ENCODE data around the gene PLEKHO2.

Gene PLEKHO2

DNA sequence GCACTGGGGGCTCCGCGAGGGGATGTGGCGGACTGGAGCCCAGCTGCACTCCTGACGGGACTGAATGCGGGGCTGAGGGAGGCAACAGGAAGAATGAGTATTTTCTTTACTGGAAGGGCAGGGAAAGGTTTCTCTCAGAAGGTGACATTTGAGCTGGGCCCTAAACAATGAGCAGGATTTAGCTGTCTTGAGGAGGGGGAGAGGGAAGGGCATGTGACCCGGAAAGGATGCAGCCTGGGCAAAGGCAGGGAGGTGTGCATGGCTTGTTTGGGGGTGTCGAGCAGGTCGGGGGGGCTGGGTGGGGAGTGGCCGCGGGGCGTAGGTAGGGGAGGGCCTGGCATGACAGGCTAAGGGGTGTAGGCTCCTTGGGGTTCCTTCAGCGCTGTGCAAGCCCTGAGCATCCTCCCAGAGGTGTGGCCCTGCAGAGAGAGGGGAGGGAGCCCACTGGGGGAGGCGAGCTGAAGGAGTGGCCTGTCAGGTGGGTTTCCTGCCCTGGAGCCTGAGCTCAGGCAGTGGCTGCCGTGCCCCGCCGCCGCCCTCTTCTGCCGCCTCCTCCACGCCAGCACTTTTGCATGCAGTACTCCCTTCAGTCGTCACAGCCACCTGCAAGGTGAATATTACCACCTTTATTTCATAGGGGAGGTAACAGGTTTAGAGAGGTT, 52.8 kb downstream of the PLEKHO2 start:
- DNase-seq: peak; percentile 18 to 50

- peak in 1 of 2 experiments; percentile 11 for DNase-seq
These were observed 53.8 kb downstream of the PLEKHO2 start for GRCh38 chr15:64895285-64896065.

GRCh38 chr15:64896371-64897069, 54.8 kb downstream of the PLEKHO2 start:
- no peak for DNase-seq

DNA sequence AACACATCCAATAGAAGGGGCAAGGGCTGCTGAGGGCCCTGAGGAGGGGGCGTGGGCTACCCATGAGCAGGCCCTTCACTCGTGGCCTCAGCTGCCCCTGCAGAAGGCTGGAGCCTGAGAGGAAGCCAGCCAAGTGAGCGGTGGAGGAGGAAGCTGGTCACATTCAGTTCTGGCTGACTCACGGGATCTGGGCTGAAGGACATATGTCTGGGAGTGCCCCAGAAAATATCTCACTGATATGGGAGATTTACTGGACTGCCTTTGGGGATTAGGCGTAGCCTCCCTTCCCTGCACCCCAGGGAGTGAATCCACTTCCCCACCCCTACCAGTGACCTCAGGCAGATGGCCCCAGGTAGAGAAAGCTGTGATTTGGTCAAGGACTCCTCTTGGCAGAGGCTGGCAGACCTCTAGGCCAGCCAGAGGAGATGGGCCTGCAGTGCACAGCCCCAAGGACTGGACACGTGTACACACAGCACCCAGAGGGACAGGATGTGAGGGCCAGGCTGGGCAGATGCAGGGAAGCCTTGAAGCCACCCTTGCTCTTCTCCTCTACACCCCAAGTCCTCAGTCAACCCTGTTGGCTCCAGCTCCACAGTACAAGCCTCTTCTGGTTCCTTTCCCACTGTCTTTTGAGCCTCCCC, 55.8 kb downstream of the PLEKHO2 start:
- no peak for DNase-seq

DNA sequence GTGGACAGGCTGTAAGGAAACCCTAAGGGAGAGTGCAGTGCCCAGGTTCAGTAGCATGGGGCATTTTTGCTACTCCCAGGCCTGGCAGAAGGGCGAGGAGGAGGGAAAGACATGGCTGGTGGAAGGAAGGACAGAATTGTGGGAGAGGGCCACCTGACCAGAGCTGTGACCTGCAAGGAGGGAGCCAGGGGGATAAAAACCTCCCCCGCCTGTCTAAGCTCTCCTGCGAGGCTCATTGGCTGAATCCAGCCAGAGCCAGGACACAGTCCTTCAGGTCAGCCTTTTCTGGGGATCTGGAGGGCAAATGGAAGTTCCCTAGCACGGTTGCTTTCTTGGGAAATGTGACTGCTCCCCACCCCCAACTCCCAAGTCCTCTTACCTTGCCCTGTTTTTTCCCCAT, 56.7 kb downstream of the PLEKHO2 start:
- no peak for DNase-seq

- DNase-seq: no peak
These were observed 59.4 kb downstream of the PLEKHO2 start for GRCh38 chr15:64901141-64901540.

- DNase-seq: no peak
These were observed 60.2 kb downstream of the PLEKHO2 start for GRCh38 chr15:64901914-64902313.

DNA sequence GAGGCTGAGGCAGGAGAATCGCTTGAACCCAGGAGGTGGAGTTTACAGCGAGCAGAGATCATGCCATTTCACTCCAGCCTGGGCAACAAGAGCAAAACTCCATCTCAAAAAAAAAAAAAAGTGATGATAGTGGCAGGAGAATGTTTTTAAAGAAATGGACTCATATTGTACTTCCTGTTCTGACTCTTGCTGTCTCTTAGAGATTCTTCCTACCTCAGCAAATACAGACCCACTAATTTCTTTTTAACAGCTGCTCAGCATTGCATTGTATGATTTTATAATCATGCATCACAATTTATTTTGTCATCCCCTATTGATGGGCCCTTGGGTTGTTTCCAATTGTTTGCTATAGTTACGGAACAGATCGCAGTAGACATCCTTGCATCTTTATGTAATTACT, 61.1 kb downstream of the PLEKHO2 start:
- DNase-seq: no peak

DNA sequence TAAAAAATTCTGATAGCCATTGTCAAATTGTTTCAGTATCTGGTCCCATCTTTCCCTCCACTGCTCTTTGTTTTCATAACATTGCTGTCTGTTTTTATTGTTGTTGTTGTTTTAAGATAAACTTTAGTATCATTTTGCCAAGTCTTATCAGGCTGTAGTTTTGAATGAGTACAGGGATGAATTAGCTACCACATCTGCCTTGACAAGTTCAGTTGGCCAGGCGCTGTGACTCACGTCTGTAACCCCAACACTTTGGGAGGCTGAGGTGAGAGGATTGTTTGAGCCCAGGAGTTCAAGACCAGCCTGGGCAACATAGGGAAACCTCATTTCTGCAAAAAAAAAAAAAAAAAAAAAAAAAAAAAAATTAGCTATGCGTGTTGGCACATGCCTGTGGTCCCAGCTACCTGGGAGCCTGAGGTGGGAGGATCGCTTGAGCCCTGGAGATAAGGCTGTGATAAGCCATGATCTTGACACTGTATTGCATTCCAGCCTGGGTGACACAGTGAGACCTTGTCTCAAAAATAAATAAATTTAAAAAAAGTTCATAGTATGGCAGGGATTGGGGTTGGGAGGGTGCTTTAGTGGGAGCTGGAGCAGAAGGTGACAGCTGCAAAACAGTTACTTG, 61.7 kb downstream of the PLEKHO2 start:
- no peak for DNase-seq

DNA sequence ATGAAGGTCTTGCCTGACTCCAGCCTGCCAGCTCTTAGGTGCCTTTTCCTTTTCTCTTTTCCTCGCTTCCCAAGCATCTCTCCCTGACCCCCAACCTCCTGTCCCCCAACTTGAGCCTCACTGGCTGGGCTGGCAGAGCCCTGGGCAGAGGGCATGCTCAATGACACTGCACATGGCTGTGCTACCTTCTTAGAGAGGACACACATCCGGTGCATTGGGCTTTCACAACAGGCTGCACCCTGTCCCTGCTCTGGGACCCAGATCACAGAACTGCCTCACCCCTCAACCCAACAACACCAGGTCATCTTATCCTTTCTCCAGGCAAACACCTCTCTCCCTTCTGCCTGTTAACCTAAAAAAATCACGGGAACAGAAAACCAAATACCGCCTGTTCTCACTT, 62.5 kb downstream of the PLEKHO2 start:
- no peak for DNase-seq

- DNase-seq: peak in 1 of 2 experiments; percentile 25
These were observed 63.6 kb downstream of the PLEKHO2 start for GRCh38 chr15:64905119-64905831.

DNA sequence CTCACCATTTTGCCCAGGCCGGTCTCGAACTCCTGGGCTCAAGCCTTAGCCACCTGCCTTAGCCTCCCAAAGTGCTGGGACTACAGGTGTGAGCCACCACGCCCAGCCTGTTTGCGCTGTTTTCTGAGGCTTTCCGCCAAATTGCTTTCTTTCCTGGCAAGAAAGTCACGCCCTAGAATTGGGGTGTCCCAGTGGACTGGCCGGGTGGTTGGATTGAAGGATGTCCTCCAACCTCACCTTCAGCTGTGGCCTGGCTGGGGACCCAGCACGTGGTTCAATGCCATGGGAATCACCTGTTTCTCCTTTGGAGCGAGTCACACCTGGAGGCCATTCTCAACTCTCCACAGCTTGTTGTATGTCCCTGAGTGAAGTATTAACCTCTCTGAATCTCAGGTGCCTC, 64.2 kb downstream of the PLEKHO2 start:
- DNase-seq: no peak

- no peak for DNase-seq
These were observed 64.7 kb downstream of the PLEKHO2 start for GRCh38 chr15:64906402-64906801.

- no peak for DNase-seq
These were observed 66.3 kb downstream of the PLEKHO2 start for GRCh38 chr15:64907991-64908390.

DNA sequence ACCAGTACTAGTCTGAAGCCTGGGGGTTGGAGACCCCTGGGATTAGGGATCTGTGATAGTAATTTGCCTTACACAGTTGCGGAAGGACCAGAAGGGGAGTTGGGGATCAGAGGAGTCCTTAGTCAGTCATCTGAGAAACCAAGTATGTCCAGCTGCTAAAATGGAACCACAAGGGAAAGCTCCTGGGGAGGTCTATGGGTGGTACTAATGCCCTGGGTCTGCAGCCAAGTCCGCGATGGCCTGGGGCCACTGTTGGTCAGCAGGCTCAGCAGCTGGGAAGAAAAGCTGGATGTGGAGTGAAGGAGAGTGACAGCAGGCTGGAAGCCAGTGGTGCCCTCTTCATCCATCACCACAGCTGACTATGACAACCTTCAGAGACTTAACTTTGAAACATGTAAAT, 67.8 kb downstream of the PLEKHO2 start:
- DNase-seq: no peak

GRCh38 chr15:64911311-64912186, 69.8 kb downstream of the PLEKHO2 start, which contains the start of gene ANKDD1A:
ANKDD1A (plus strand) TSS chr15:64911902; CDS start chr15:64911931, 29 bp downstream.
- peak; percentile 21 to 86 for DNase-seq

DNA sequence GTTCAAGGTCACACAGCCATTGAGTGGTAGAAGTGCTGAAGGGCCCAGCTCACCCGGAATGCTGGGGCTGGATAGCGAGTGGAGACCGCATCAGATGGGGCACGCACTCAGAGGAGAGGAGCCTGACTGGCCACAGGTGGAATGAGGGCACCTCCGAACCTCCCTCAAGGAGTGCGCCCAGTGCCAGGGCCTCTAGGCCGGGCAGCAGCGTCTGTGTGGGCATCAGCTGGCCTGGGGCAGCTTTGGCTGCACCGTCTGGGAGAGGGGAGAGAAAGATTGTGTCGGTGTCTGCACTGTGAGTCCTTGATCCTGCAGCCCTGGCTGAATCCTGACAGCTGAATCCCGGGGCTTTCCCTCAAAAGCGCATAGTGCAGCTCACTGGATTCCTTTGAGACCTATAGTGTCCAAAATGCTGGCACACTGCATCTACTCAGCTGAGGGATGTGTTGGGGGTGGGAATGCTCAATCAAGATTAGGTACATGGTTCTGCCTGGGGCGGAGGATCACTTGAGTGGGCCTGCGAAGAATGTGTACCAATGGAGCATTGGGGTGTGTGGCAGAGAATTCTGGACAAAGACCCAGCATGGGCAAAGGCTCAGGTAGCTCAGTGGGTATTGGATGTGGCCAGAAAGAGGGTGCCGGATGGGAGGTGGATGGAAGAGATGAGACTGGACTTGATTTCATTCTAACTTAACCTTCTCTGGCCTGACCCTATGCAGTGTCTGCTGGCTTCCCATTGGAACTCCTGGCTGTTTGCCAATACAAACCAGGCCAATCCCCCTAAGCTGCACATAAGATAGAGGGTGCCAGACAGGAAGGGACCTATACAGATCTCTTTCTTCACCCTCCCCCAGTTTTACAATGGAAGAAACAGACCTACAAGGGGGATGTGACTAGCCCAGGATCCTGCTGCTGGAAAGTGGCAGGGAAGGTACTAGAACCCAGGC, 70.9 kb downstream of the PLEKHO2 start:
- DNase-seq: peak in 1 of 2 experiments; percentile 27

DNA sequence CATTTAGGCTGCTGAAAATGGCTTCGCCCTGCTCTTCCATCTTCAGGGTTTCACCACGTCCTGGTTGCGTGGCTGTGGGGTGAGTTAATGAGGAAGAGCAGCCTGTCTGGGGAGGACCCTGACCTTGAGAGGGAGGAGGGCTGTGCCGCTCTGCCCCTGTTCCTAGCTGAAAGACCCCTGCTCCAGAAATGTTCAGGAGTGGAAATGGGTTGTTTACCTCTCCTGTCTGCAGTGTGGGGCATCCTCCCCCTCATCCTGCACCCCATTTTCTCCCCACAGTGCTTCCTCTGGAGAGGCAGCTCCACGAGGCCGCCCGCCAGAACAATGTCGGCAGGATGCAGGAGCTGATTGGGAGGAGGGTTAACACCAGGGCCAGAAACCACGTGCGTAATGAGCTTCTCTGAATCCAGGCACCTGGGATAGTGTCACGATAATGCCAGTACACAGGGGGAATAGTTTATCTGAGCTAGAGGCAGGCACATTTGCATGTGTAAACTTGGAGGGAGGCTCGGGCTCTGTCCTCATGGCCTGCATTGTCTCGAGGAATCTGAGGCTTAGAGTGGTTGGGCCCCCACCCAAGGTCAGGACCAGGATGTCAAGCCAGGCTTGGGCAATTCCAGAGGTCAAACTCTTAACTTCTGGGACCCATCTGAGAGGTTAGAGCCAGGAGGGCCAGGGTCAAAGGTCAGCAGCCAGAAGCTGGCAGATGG, 74.0 kb downstream of the PLEKHO2 start:
- peak; percentile 84 to 93 for DNase-seq

DNA sequence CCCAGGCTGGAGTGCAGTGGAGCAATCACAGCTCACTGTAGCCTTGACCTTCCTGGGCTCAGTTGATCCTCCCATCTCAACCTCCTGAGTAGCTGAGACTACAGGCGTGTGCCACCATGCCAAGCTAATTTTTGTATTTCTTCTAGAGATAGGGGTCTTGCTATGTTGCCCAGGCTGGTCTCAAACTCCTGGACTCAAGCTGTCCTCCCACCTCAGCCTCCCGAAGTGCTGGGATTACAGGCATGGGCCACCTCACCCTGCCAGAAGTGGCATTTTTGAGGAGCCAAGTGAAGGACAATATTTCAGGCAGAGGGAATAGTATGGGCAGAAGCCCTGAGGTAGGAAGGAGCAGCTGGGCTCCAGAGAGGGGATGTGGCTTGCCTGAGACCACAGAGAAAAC, 74.7 kb downstream of the PLEKHO2 start:
- no peak for DNase-seq
